ENCODE data around the gene CFAP43. TPM values are rescaled to one million over a fixed set of nuclear protein-coding genes. Genes with fewer than 3 reads are reported as not detected.
A peak's percentile ranks its signal among the peaks of the same experiment; 100 is the strongest.
"Not testable (repeated sequence)": the region's sequence is repeated elsewhere in the genome, so short reads cannot be mapped to it uniquely, and the experiment has no call there.

Gene CFAP43
- total RNA-seq, 1 donor from 2014 or later, result 0.07 TPM

- DNase-seq (ENCODE audit: low read depth, low spot score), result no peak
These were observed 24.3 kb upstream of the CFAP43 start for GRCh38 chr10:104256335-104256961.

- DNase-seq (ENCODE audit: low read depth, low spot score), result peak; percentile 81
These were observed 23.3 kb upstream of the CFAP43 start for GRCh38 chr10:104255311-104255981.

GRCh38 chr10:104254493-104255310 lies 22.5 kb upstream of the CFAP43 start, which contains the start of gene GSTO1:
Gene GSTO1, plus strand, starts transcription at chr10:104254892. Its CDS starts 37 bp downstream, at chr10:104254929.
- DNase-seq (ENCODE audit: low read depth, low spot score), result no peak

GRCh38 chr10:104253606-104254410 lies 21.6 kb upstream of the CFAP43 start:
- DNase-seq (ENCODE audit: low read depth, low spot score), result no peak

GRCh38 chr10:104253106-104253505 lies 20.9 kb upstream of the CFAP43 start:
- no peak for DNase-seq (ENCODE audit: low read depth, low spot score)

- DNase-seq (ENCODE audit: low read depth, low spot score), result no peak
These were observed 20.2 kb upstream of the CFAP43 start for GRCh38 chr10:104252368-104252767.

GRCh38 chr10:104251443-104251842 lies 19.3 kb upstream of the CFAP43 start:
- DNase-seq (ENCODE audit: low read depth, low spot score), result no peak

GRCh38 chr10:104250371-104250770 lies 18.2 kb upstream of the CFAP43 start:
- DNase-seq (ENCODE audit: low read depth, low spot score), result no peak

GRCh38 chr10:104248931-104249330 lies 16.8 kb upstream of the CFAP43 start:
- not testable (repeated sequence) for DNase-seq (ENCODE audit: low read depth, low spot score)

GRCh38 chr10:104247513-104248146 lies 15.5 kb upstream of the CFAP43 start:
- no peak for DNase-seq (ENCODE audit: low read depth, low spot score)

- DNase-seq (ENCODE audit: low read depth, low spot score), result no peak
These were observed 14.8 kb upstream of the CFAP43 start for GRCh38 chr10:104246976-104247375.

- DNase-seq (ENCODE audit: low read depth, low spot score), result no peak
These were observed 13.0 kb upstream of the CFAP43 start for GRCh38 chr10:104245066-104245632.

- DNase-seq (ENCODE audit: low read depth, low spot score), result no peak
These were observed 11.3 kb upstream of the CFAP43 start for GRCh38 chr10:104243512-104243911.

GRCh38 chr10:104243009-104243408 lies 10.8 kb upstream of the CFAP43 start:
- not testable (repeated sequence) for DNase-seq (ENCODE audit: low read depth, low spot score)

GRCh38 chr10:104242545-104242944 lies 10.4 kb upstream of the CFAP43 start:
- DNase-seq (ENCODE audit: low read depth, low spot score), result no peak

- no peak for DNase-seq (ENCODE audit: low read depth, low spot score)
These were observed 7.9 kb upstream of the CFAP43 start for GRCh38 chr10:104240078-104240477.

GRCh38 chr10:104235801-104236200 lies 3.6 kb upstream of the CFAP43 start:
- no peak for DNase-seq (ENCODE audit: low read depth, low spot score)

- no peak for DNase-seq (ENCODE audit: low read depth, low spot score)
These were observed 2.8 kb upstream of the CFAP43 start for GRCh38 chr10:104234934-104235333.

GRCh38 chr10:104233817-104234216 lies 1.7 kb upstream of the CFAP43 start:
- no peak for DNase-seq (ENCODE audit: low read depth, low spot score)

GRCh38 chr10:104232613-104233102 lies 494 bp upstream of the CFAP43 start:
- DNase-seq (ENCODE audit: low read depth, low spot score), result no peak
